Activated CD8-positive, alpha-beta memory T cell treated with anti-CD3 and anti-CD28 coated beads, Interleukin-2, amount 50 U/mL, for 48 hours (primary cell): ENCODE measurements around the gene SLC31A1.
"Not testable (repeated sequence)": the region's sequence is repeated elsewhere in the genome, so short reads cannot be mapped to it uniquely, and the experiment has no call there.

Source experiments
- DNase-seq: peaks from one replicate; pipeline ENCODE4 v3.0.0-alpha.2; 2020

Gene SLC31A1

DNA sequence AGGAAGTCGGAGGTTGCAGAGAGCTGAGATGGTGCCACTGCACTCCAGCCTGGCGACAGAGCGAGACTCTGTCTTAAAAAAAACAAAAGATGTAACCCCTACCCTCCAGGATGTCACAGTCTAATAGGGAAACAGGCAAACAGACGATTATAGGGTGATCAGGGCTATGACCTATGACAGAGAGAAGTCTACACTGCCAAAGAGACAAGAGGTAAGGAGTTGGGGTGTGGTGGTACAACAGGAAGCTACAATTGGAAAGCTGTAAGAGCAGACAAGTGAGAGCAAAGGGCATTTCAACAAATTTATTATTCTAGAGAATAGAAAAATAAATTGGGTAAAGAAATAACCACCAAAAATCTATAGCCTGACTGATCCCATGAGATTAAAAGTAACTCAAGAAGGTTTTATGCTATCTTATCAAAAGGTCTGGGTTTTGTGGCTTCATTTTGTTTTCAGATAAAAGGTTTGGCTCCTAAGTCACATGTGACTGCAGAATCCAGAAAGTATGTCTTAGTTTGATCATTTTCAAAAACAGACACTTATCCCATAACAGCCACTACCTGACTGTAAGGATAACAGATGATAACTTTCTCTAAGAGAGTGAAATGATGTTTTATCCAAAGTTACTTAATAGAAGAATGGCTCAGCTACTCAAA is 46.7 kb downstream of the SLC31A1 start:
- no peak for DNase-seq

DNA sequence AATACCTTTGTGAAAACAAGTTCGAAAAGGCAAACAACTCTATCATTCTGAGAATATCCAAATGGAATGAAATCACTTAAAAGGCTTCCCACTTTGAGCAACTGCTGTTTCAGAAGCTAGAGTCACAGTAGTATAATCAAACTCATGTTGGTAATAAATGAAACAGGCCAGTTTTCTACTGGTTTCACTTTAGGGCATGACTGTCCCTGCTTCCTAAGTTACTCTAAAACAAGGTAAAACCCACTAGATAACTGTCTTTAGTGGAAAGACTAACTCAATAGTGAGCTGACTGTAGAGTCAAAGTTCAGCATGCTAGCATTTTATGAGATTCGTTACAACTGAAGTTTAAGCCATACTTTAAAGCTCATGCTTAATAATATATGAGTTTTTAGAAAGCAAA is 48.0 kb downstream of the SLC31A1 start:
- no peak for DNase-seq

GRCh38 chr9:113269871-113270270 is 48.5 kb downstream of the SLC31A1 start:
- no peak for DNase-seq

DNA sequence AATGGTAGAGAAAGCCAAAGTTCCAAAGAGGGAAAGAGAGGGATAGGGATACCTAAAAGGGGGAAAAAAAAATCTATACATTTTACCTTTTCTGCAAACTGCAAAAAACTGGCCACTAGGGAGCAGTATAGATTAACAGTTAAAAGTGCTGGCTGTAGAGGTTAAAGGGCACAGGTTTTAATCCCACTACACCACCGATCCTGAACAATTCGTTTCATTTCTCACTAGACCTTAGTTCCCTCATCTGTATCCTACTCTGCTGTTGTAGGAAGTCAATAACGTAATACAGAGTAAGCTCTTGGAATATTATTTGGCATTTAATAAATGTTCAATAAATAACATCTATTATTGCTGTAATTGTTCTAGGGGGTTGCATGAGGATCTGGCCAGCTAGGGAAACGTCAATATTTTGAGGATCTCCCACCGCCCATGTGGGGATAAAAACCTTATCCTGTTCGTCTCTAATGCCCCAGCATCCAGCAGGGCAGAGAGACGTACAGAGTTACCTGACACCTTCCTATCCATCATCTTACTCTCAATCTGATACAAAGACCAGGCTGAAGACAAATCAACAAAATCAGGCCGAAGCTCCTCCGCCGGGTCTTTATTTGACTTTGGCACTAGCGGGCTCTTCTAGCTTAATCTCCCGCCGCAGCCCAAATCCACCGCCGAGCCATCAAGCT is 53.3 kb downstream of the SLC31A1 start:
- DNase-seq: no peak

- DNase-seq: peak; percentile 97
Observed at GRCh38 chr9:113275157-113276131, 54.1 kb downstream of the SLC31A1 start, which contains the start of the genes CDC26 and PRPF4. Gene CDC26 (minus strand): TSS chr9:113275572. CDS start chr9:113272507, 3,065 bp downstream. Gene PRPF4 (plus strand): TSS chr9:113275658. CDS start chr9:113275744, 86 bp downstream.

DNA sequence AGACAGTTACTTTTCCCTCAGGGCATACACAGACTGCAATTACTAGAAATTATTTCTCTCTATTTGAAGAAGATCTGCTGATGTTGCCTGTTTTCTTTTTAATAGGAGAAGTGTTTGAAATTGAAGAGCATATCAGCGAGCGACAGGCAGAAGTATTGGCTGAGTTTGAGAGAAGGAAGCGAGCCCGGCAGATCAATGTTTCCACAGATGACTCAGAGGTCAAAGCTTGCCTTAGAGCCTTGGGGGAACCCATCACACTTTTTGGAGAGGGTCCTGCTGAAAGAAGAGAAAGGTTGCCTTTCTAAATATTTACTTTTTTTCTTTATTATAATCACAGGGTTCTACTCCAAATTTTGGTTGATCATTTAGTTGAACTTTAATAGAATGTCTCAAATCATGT is 57.5 kb downstream of the SLC31A1 start:
- DNase-seq: no peak

GRCh38 chr9:113281356-113281755 is 60.0 kb downstream of the SLC31A1 start:
- no peak for DNase-seq

DNA sequence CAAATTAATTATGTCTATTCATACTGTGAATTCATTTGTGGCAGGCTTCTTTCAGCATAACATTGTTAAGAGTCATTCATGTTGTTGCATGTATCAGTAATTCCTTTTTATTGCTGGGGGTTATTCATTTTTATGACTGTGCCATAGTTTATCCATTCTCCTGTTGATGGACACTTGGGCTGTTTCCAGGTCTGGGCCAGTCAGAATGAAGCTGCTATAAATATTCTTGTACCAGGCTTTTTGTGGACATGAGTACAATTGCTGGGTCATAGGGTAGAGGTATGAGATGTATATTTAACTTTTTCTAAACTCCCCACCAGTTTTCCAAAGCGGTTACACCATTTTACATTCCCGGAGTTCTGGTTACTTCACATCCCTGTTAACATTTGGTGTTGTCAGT is 67.7 kb downstream of the SLC31A1 start:
- DNase-seq: no peak

DNA sequence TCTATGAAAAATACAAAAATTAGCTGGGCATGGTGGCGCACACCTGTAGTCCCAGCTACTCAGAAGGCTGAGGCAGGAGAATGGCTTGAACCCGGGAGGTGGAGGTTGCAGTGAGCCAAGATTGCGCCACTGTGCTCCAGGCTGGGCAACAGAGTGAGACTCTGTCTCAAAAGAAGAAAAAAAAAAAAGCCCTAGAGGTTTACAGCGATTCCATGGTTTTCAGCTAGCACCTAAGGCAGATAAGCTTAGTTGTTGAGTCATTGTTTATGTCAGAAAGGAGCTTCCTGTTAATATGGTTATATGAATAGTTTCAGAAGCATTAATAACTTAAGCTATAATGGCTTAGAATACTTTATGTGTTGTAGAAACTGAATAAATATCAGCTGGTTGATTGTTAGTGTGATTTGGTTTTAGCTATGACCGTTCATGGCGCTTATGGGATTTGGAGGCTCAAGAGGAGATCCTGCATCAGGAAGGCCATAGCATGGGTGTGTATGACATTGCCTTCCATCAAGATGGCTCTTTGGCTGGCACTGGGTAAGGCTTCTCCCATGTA is 68.8 kb downstream of the SLC31A1 start:
- no peak for DNase-seq

- no peak for DNase-seq
Observed at GRCh38 chr9:113293285-113293878, 72.0 kb downstream of the SLC31A1 start.

GRCh38 chr9:113296247-113296646 is 74.9 kb downstream of the SLC31A1 start:
- DNase-seq: not testable (repeated sequence)

DNA sequence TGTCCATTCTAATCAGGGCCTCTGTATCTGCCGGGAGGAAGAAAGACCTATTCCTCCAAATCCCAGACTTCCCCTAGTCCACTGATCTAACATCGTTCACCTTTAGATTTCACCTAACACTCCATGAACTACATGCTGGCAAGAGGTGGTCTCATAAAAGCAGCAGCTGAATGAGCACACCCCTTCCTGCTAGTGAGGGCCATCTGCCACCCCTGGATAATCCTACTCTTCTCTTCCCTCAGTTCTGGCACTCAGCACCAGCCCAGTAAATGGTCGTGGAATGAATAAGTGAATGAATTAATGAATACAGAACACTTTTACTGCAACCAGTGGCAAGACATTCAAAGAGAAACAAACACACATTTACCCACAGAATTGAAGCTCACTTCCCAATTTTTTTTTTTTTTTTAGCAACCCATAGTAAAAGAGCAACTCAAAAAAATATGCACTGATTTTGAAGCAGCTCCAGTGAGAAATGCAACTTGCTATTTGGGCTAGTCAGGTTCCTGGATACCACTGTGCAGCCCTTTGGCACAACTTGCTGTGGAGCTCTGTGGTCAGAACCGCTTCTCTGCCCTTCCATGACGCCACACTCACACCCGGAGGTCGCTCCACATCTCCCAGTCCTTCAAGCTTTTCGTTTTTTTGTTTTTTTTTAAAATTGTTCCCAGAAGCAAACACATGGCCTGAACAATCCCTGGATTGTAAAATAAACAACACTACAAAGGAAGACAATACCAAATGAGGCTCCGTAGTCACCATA is 75.6 kb downstream of the SLC31A1 start:
- DNase-seq: no peak

GRCh38 chr9:113298311-113298710 is 77.0 kb downstream of the SLC31A1 start:
- DNase-seq: no peak

DNA sequence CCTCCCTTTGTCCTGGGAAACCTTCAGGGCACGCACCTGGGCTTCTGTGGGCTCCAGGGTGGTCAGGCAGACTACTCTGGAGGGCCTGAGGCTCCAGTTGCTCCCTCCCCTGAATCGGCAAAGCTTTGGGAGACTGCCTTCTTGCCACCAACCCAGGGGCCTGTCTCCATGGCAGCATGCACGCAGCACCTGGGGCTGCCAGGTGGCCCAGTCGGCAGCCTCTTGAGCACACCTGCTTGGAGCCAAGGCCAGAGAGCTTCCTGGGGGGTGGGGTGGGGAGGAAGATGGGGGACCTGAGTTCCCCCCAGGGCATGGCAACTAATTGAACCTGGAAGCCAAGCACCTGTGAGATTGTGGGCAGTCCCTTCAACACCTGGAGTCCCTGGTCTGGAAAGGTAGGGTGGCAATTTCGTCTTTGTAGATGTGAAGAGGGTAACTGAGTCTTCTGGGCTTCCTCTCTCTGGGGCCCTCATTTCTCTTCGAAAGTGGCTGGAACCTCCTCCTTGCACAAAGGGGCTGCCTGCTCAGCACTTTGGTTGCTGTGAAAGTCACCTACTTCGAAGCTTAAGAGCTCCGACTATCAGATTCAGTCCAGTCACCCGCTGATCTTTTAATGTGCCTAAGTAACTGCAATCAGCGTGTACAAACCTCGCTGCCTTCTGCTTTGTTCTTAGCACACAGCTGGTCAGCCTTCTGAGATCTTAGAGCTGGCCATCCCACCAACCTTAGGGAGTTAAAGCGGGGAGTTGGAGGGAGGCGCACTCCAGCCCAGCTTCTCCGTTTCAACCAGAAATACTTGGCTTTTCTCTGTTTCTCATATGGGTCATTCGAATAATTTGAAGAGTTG is 77.8 kb downstream of the SLC31A1 start:
- no peak for DNase-seq

DNA sequence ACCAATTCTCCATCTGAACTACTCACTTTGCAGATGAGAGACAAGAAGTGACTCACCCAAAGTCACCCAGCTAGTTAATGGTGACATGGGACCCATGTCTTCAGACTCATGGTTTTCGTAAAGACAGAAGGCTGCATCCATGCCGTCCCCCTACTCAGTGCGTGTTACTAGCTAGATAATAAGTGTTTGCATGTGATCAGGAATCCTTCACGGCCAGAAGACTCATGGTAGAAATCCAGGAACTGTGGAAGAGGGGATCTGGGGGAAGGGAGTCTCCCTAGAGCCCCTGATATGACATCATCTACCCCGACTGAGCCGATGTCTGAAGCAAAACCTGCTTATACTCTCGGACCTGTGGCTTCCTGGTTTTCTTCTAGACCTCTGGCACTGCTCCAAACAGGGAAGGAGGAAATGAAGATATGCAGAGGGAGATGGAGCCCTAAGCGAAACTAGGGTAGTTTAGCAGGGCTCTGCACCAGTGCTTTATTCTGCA is 78.5 kb downstream of the SLC31A1 start:
- DNase-seq: no peak

DNA sequence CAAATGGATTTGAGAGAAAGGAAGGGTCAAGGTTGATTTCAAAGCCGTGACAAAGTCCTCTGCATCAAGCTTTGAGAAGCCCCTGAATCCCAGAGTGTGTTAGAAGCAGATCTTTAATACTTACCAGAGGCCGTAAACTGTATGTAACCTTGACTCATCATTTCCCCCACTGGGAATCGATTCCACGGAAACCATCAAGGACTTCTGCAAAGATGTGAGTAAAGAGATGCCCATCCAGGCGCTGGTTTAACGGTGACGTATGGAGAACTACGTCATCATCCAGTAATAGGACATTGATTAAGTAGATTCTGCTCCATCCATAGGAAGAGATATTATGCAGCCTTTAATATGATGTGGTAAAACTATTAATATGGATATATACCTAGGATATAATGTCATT is 80.2 kb downstream of the SLC31A1 start:
- no peak for DNase-seq

GRCh38 chr9:113302792-113303418 is 81.6 kb downstream of the SLC31A1 start, which contains the start of gene RNF183:
Gene RNF183 (minus strand): TSS chr9:113303376. CDS start chr9:113298184, 5,192 bp downstream.
- DNase-seq: no peak

DNA sequence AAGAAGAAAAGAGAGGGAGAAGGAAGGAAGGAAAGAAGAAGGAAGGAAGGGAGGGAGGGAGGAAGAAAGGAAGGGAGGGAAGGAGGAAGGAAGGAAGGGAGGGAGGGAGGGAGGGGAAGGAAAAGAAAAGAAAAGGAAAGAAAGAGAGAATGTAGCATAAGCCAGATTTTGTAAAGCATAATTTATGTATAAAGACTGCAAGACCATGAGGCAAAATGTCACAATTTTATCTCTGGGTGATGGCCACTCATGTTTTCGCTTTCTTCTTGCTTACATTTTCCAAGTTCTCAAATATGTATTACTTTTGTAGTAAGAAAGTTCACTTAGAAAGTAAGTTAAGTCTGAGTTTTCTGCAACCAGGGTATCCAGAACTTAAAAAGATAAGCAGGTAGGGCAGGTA is 85.2 kb downstream of the SLC31A1 start:
- no peak for DNase-seq

- DNase-seq: no peak
Observed at GRCh38 chr9:113307396-113307975, 86.1 kb downstream of the SLC31A1 start.
